Hepatocyte (in vitro differentiated cells): Measurements from ENCODE around the gene TEKT3. TPM values are rescaled to one million over a fixed set of nuclear protein-coding genes. Genes with fewer than 3 reads are reported as not detected.

Experiments used
- DNase-seq: peaks from one replicate; pipeline ENCODE4 v3.0.0-alpha.2; 2016; ENCODE audit warnings: low spot score
- H2AFZ ChIP-seq: fragments of 200-600 bp; sonication (generic); 2 replicates; pipeline ENCODE4 v1.6.0; 2016; ENCODE audit warnings: antibody characterized with exemption, mild to moderate bottlenecking
- H3K27ac ChIP-seq: fragments of 200-600 bp; sonication (generic); 2 replicates; pipeline ENCODE4 v1.5.1; 2016; ENCODE audit warnings: mild to moderate bottlenecking
- H3K27me3 ChIP-seq: fragments of 200-600 bp; sonication (generic); 2 replicates; pipeline ENCODE4 v1.6.1; 2016
- H3K36me3 ChIP-seq: fragments of 200-600 bp; sonication (generic); replicated peaks from 2 replicates; pipeline ENCODE4 v1.5.1; 2016; ENCODE audit warnings: low read depth; ENCODE audit not compliant: insufficient read depth
- H3K4me1 ChIP-seq: fragments of 200-600 bp; sonication (generic); 2 replicates; pipeline ENCODE4 v1.5.1; 2016; ENCODE audit warnings: mild to moderate bottlenecking, moderate library complexity; ENCODE audit not compliant: insufficient read depth
- H3K4me2 ChIP-seq: fragments of 200-600 bp; sonication (generic); 2 replicates; pipeline ENCODE4 v1.6.0; 2016
- H3K4me3 ChIP-seq: fragments of 200-600 bp; sonication (generic); 2 replicates; pipeline ENCODE4 v1.5.1; 2016; ENCODE audit warnings: mild to moderate bottlenecking
- H3K79me2 ChIP-seq: fragments of 200-600 bp; sonication (generic); 2 replicates; pipeline ENCODE4 v1.6.0; 2017; ENCODE audit warnings: mild to moderate bottlenecking
- H3K9me2 ChIP-seq: fragments of 200-600 bp; sonication (generic); replicated peaks from 2 replicates; pipeline ENCODE4 v1.6.0; 2017; ENCODE audit warnings: mild to moderate bottlenecking; ENCODE audit not compliant: insufficient read depth
- H3K9me3 ChIP-seq: fragments of 200-600 bp; sonication (generic); 2 replicates; pipeline ENCODE4 v1.5.1; 2016; ENCODE audit warnings: low read depth, mild to moderate bottlenecking
- H4K20me1 ChIP-seq: fragments of 200-600 bp; sonication (generic); 2 replicates; pipeline ENCODE4 v1.6.0; 2016; ENCODE audit warnings: mild to moderate bottlenecking; ENCODE audit not compliant: insufficient read depth, poor library complexity, severe bottlenecking
- CTCF ChIP-seq: fragments of 200-600 bp; sonication (generic); IDR thresholded peaks from 2 replicates; pipeline ENCODE4 v1.5.1; 2016; ENCODE audit warnings: antibody characterized with exemption, mild to moderate bottlenecking; ENCODE audit not compliant: poor library complexity
- EZH2 ChIP-seq: fragments of 200-600 bp; sonication (generic); IDR thresholded peaks from 2 replicates; pipeline ENCODE4 v1.6.1; 2016; ENCODE audit warnings: antibody characterized with exemption, mild to moderate bottlenecking, borderline replicate concordance
- EZH2phosphoT487 ChIP-seq: fragments of 200-600 bp; sonication (generic); IDR thresholded peaks from one replicate; pipeline ENCODE4 v1.6.1; 2018; ENCODE audit warnings: antibody characterized with exemption, mild to moderate bottlenecking, low read depth, moderate library complexity; ENCODE audit not compliant: unreplicated experiment, severe bottlenecking
- WGBS: methylation state at CpG from one replicate; pipeline ENCODE4 v1.1.6; 2016; ENCODE audit warnings: low lambda C conversion rate; ENCODE audit errors: missing lambda C conversion rate; 5-methylcytosine and 5-hydroxymethylcytosine counted together
- polyA plus RNA-seq: library from polyadenylated mRNA; unstranded; fragments of >200 nt; fragmentation: Nextera tagmentation; extraction: Ambion mirVana; gene quantifications from 2 replicates; pipeline ENCODE4 v1.2.1, GENCODE V29; 2016
- total RNA-seq: library from RNA; depleted of rRNA; stranded (reverse); fragments of >200 nt; gene quantifications from 2 replicates; pipeline ENCODE4 v1.2.3, GENCODE V29; 2014

Gene TEKT3
- total and polyA plus RNA-seq, 2 experiments from 2014 or later: 0.45 to 1.9 TPM

GRCh38 chr17:15381707-15382106 is 40.3 kb upstream of the TEKT3 start:
- TF ChIP-seq EZH2phosphoT487 (no peak), EZH2 (no peak), CTCF (no peak)
- peaks cover 21% of the 10 kb centered on the region for H3K4me1 ChIP-seq
- H4K20me1 ChIP-seq: no peaks in the 10 kb centered on the region
- no peaks in the 10 kb centered on the region for H3K9me2 ChIP-seq
- WGBS: 61% methylated on average over 2 of the region's 2 CpGs
- H3K4me3 ChIP-seq: no peak overlapping the region
- no peaks in the 10 kb centered on the region for H3K79me2 ChIP-seq
- no peak overlapping the region for H2AFZ ChIP-seq
- no peak overlapping the region for H3K4me2 ChIP-seq
- H3K27ac ChIP-seq: peak overlapping the region; percentile 32
- DNase-seq: peak; percentile 26
- H3K36me3 ChIP-seq: no peaks in the 10 kb centered on the region
- no peaks in the 10 kb centered on the region for H3K9me3 ChIP-seq
- no peaks in the 10 kb centered on the region for H3K27me3 ChIP-seq

- no peaks in the 10 kb centered on the region for H4K20me1 ChIP-seq
- H2AFZ ChIP-seq: no peak overlapping the region
- WGBS: 81% methylated on average over 4 of the region's 4 CpGs
- no peak overlapping the region for H3K4me3 ChIP-seq
- no peaks in the 10 kb centered on the region for H3K27me3 ChIP-seq
- peaks cover 21% of the 10 kb centered on the region for H3K4me1 ChIP-seq
- H3K9me2 ChIP-seq: no peaks in the 10 kb centered on the region
- DNase-seq: no peak
- no peak overlapping the region for H3K27ac ChIP-seq
- no peaks in the 10 kb centered on the region for H3K79me2 ChIP-seq
- no peak overlapping the region for H3K4me2 ChIP-seq
- no peaks in the 10 kb centered on the region for H3K36me3 ChIP-seq
- TF ChIP-seq EZH2phosphoT487: no peak
- no peak for TF ChIP-seq EZH2
- TF ChIP-seq CTCF: no peak
- H3K9me3 ChIP-seq: no peaks in the 10 kb centered on the region
Measured at GRCh38 chr17:15380446-15380845, 39.0 kb upstream of the TEKT3 start.

DNA sequence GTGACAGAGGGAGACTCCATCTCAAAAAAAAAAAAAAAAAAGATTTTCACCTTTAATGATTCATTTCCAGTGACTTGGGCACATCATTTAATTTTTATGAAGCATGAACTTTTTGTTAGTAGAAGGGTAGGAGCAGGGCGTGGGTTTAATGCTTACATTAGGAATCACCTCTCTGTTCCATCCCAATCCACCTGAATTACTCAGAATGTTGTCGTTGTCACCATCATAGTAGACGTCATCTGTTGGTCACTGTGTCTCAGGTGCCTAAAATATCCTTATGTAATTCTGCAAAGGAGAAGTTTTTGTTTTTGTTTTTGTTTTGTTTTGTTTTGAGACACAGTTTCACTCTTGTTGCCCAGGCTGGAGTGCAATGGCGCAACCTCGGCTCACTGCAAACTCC is 38.3 kb upstream of the TEKT3 start:
- H3K79me2 ChIP-seq: no peaks in the 10 kb centered on the region
- DNase-seq: no peak
- no peaks in the 10 kb centered on the region for H3K36me3 ChIP-seq
- H2AFZ ChIP-seq: no peak overlapping the region
- WGBS: 96% methylated on average over 5 of the region's 5 CpGs
- H3K4me2 ChIP-seq: no peak overlapping the region
- H3K27me3 ChIP-seq: no peaks in the 10 kb centered on the region
- H3K4me1 ChIP-seq: peaks cover 14% of the 10 kb centered on the region
- TF ChIP-seq EZH2 (no peak), EZH2phosphoT487 (no peak), CTCF (no peak)
- no peaks in the 10 kb centered on the region for H4K20me1 ChIP-seq
- no peaks in the 10 kb centered on the region for H3K9me2 ChIP-seq
- H3K9me3 ChIP-seq: no peaks in the 10 kb centered on the region
- no peak overlapping the region for H3K4me3 ChIP-seq
- no peak overlapping the region for H3K27ac ChIP-seq

- Histone ChIP-seq H3K4me2 (peak overlapping the region; percentile 55), H3K4me3 (no peak overlapping the region), H2AFZ (no peak overlapping the region), H3K4me1 (peaks cover 8% of the 10 kb centered on the region), H4K20me1 (no peaks in the 10 kb centered on the region), H3K9me2 (no peaks in the 10 kb centered on the region), H3K9me3 (no peaks in the 10 kb centered on the region), H3K27ac (peak overlapping the region; percentile 82), H3K36me3 (no peaks in the 10 kb centered on the region), H3K79me2 (no peaks in the 10 kb centered on the region), H3K27me3 (no peaks in the 10 kb centered on the region)
- TF ChIP-seq EZH2: no peak
- TF ChIP-seq EZH2phosphoT487: no peak
- no peak for TF ChIP-seq CTCF
- WGBS: 71% methylated on average over 4 of the region's 4 CpGs
- DNase-seq: no peak
Measured at GRCh38 chr17:15378243-15378642, 36.8 kb upstream of the TEKT3 start.
